ENCODE measurements around the gene FIGNL2.

DNA sequence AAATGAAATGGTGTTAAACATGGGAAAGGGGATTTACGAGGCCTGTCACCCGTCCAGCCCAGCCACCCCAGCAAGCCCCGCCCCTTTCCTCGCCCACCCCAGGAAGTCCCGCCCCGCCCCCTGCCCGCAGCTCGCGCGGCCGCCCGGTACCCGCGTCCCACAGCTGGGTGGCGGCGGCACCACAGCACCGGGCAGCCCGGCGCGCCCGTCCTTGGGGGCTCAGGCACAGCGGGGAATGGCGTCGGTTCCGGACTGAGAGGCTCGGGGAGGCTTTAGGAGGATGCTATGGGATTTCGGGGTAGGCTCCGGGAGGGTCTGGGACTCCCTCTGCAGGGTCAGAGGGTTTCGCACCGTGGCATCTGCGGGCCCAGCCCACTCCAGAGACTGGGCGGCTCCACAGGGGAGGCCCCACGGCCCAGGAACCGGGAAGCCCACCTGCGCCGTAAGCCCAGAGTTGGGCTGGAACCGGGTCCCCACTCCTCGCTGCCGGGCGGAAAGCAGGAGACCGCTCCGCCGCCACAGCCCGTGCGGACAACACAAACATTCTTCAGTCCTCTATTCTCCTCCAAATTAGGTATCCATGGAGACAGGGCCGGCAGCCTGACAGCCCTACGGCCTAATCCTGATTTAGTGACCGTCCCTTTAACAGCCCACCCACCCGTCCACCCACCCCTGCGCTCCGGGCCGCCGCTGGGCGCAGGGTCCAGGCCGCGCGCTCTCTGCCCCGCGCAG is 1.4 kb downstream of the FIGNL2 start:
- TF ChIP-seq FOXP2 (optimal IDR thresholded peaks at IDR 0.05; ENCODE audit: control extremely low read depth, extremely low read length, insufficient read depth) (no peak), EZH2 (IDR thresholded peaks at IDR 0.05) (no peak), POLR2AphosphoS5 (IDR thresholded peaks at IDR 0.05; ENCODE audit: borderline replicate concordance, low read depth, low read length) (no peak)

Measured in SK-N-MC (cell line).